HG03095 (cell line): ENCODE measurements around the gene CUEDC1.
A peak's percentile ranks its signal among the peaks of the same experiment; 100 is the strongest.
"Not testable (repeated sequence)": the region's sequence is repeated elsewhere in the genome, so short reads cannot be mapped to it uniquely, and the experiment has no call there.

Experiments
- ATAC-seq: cut with Tn5 transposase; IDR thresholded peaks from one replicate; pipeline ENCODE4 v1.9.1; 2021; ENCODE audit warnings: moderate library complexity; ENCODE audit not compliant: unreplicated experiment

Gene CUEDC1

GRCh38 chr17:57940653-57941329 lies 14.4 kb downstream of the CUEDC1 start:
- ATAC-seq = no peak

GRCh38 chr17:57940231-57940630 lies 15.0 kb downstream of the CUEDC1 start:
- ATAC-seq = no peak

GRCh38 chr17:57939797-57940196 lies 15.4 kb downstream of the CUEDC1 start:
- peak; percentile 56 for ATAC-seq

- ATAC-seq = no peak
These were observed 17.1 kb downstream of the CUEDC1 start for GRCh38 chr17:57938061-57938502.

GRCh38 chr17:57937492-57937891 lies 17.7 kb downstream of the CUEDC1 start:
- ATAC-seq = no peak

- ATAC-seq = no peak
These were observed 19.1 kb downstream of the CUEDC1 start for GRCh38 chr17:57935833-57936807.

GRCh38 chr17:57931488-57932137 lies 23.6 kb downstream of the CUEDC1 start:
- ATAC-seq = no peak

- ATAC-seq = no peak
These were observed 25.0 kb downstream of the CUEDC1 start for GRCh38 chr17:57930239-57930638.

- no peak for ATAC-seq
These were observed 25.8 kb downstream of the CUEDC1 start for GRCh38 chr17:57929386-57929785.

- ATAC-seq = no peak
These were observed 26.3 kb downstream of the CUEDC1 start for GRCh38 chr17:57928928-57929327.

- ATAC-seq = no peak
These were observed 28.0 kb downstream of the CUEDC1 start for GRCh38 chr17:57927048-57927723.

GRCh38 chr17:57926723-57927047 lies 28.5 kb downstream of the CUEDC1 start:
- no peak for ATAC-seq

- no peak for ATAC-seq
These were observed 29.7 kb downstream of the CUEDC1 start for GRCh38 chr17:57925361-57925990.

- ATAC-seq = no peak
These were observed 30.5 kb downstream of the CUEDC1 start for GRCh38 chr17:57924677-57925076.

- no peak for ATAC-seq
These were observed 31.9 kb downstream of the CUEDC1 start for GRCh38 chr17:57923182-57923872.

- not testable (repeated sequence) for ATAC-seq
These were observed 32.5 kb downstream of the CUEDC1 start for GRCh38 chr17:57922745-57923144.

- ATAC-seq = no peak
These were observed 34.1 kb downstream of the CUEDC1 start for GRCh38 chr17:57920916-57921703.

- ATAC-seq = no peak
These were observed 35.3 kb downstream of the CUEDC1 start for GRCh38 chr17:57919918-57920317.
